ENCODE results near the gene NR4A2. TPM values are rescaled to one million over a fixed set of nuclear protein-coding genes. Genes with fewer than 3 reads are reported as not detected.
A peak's percentile ranks its signal among the peaks of the same experiment; 100 is the strongest.

The NR4A2 gene
- polyA plus RNA-seq (2011; rRNA removed) (0.50 and 1.5 TPM in 2 replicates), polyA minus RNA-seq (2011; rRNA and poly(A)+ RNA removed) (6.4 and 6.5 TPM in 2 replicates)

DNA sequence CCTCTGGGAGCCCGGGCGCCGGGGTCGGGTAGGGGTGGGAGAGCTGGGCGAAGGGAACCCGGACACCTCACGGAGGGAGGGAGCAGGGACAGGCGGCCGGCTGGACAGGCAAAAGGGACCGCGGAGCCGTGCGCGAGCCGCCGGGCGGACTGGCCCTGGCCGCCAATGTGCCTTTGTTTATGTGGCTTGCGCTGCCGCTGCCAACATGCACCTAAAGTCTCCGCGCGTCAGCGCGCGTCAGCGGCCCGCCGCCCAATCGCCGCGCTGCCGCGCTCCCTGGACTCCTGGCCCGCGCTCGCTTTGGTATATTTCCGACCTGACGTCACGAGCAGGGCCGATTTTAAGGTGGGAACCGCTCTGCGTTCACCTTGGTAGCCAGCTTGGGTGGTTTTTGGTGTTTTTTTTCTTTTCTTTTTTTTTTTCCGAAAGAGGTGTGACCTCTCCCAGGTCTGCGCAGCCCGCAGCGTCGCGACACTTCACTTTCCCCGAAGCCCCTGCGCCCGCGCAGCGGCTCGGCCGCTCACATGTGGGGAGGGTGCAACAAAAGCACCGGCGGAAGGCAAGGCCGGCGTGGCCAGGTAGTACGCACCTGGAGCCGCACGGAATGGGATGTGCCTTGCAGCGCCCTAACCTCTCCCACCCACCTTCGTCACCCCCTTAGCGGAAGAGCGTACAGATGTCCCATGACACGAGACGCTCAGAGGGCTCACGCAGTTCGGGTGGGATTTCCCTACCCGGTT, at the start of gene NR4A2:
Gene NR4A2 (minus strand): TSS at position 188 of the 740 bp plus-strand sequence. CDS start 2,535 bp downstream, outside the sequence.
- TF ChIP-seq, protein P1, sequence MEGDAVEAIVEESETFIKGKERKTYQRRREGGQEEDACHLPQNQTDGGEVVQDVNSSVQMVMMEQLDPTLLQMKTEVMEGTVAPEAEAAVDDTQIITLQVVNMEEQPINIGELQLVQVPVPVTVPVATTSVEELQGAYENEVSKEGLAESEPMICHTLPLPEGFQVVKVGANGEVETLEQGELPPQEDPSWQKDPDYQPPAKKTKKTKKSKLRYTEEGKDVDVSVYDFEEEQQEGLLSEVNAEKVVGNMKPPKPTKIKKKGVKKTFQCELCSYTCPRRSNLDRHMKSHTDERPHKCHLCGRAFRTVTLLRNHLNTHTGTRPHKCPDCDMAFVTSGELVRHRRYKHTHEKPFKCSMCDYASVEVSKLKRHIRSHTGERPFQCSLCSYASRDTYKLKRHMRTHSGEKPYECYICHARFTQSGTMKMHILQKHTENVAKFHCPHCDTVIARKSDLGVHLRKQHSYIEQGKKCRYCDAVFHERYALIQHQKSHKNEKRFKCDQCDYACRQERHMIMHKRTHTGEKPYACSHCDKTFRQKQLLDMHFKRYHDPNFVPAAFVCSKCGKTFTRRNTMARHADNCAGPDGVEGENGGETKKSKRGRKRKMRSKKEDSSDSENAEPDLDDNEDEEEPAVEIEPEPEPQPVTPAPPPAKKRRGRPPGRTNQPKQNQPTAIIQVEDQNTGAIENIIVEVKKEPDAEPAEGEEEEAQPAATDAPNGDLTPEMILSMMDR (IDR thresholded peaks at IDR 0.05; ENCODE audit: insufficient read depth, low read depth, low read length), result no peak
- DNase-seq (ENCODE audit: low read depth), result no peak
- CTCF ChIA-PET, result interaction anchor here (1.4 to 3.3 kb wide), 2 partner anchors 256 to 258 kb away, joined by 3 to 43 read pairs; no protein-coding TSS in a partner anchor
- no peaks in the 10 kb centered on the region for H3K36me3 ChIP-seq (ENCODE audit: control insufficient read depth, insufficient read depth, low read length)
- H3K27me3 ChIP-seq (ENCODE audit: control insufficient read depth, insufficient read depth, low read length), result peaks cover 5% of the 10 kb centered on the region
- H3K4me3 ChIP-seq (ENCODE audit: low read depth, low read length), result peak within 1 kb of the TSS; percentile 86
- POLR2A ChIA-PET, result no interaction called here

DNA sequence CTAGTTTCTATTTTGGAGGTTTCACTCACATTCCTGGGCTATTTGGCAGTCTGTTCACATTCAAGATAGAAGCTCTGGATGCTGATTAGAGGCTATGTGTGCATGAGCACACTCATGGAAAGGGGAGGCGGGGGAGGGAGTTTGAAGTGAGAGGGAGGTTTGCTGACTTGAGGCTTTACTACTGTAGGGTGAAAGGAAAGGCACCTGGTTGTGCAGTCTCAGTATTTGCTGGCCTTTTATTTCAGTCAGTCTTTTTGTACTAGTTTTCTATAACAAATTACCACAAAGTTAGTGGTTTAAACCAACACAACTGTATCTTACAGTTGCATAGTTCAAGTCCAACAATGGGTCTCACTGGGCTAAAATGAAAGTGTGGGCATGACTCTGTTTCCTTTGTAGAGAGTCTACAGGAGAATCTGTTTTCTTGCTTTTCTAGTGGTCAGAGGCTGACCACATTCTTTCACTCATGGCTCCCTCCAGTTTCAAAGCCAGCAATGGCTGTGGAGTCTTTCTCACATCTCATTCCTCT, 47.7 kb upstream of the NR4A2 start:
- Histone ChIP-seq H3K36me3 (ENCODE audit: control insufficient read depth, insufficient read depth, low read length) (no peaks in the 10 kb centered on the region), H3K27me3 (ENCODE audit: control insufficient read depth, insufficient read depth, low read length) (peaks cover 2% of the 10 kb centered on the region; the same call in 1 of the 2 replicates), H3K4me3 (ENCODE audit: low read depth, low read length) (no peak overlapping the region)
- DNase-seq (ENCODE audit: low read depth), result no peak
- POLR2A ChIA-PET, result no interaction called here
- CTCF ChIA-PET, result no interaction called here
- TF ChIP-seq, protein P1 (IDR thresholded peaks at IDR 0.05; ENCODE audit: insufficient read depth, low read depth, low read length), result no peak

DNA sequence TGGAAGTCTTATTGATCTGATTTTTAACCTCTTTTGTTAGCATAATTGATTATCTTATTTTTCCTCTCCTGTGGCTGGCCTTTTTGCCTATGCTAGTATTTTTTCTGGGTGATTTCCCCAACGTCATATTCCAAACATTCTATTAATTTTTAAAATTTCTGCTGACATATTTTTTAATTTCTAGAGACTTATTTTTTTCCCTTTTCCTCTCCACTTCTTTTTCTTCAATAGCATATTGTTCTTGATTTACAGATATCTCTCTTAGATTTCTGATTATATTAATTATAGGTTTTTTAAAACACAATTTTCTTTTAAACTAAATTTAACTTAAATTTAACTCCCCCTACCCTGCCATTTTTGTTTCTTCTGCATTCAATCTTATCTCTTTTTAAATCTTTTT, 47.2 kb upstream of the NR4A2 start:
- H3K4me3 ChIP-seq (ENCODE audit: low read depth, low read length), result no peak overlapping the region
- peaks cover 2% of the 10 kb centered on the region; the same call in 1 of the 2 replicates for H3K27me3 ChIP-seq (ENCODE audit: control insufficient read depth, insufficient read depth, low read length)
- ChIA-PET CTCF (no interaction called here), POLR2A (no interaction called here)
- TF ChIP-seq, protein P1 (IDR thresholded peaks at IDR 0.05; ENCODE audit: insufficient read depth, low read depth, low read length), result no peak
- no peaks in the 10 kb centered on the region for H3K36me3 ChIP-seq (ENCODE audit: control insufficient read depth, insufficient read depth, low read length)
- DNase-seq (ENCODE audit: low read depth), result no peak

DNA sequence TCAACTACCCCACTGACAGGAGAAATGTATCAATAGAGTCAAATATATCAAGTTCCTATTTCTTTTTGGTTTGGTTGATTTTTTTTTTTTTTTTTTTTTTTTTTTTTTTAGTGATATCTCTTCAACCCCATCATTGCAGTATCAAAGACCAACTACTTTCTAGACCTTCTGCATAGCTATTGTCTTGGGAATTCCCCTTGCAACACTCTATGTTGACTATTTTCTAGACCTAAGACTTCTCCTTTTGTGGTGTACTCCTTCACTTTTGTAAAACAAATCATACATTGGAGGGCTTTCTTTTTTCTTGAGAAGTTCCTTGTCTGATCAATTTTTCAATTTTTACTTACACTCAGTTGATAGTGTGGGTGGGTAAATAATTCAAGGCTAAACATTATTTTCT, 46.5 kb upstream of the NR4A2 start:
- H3K27me3 ChIP-seq (ENCODE audit: control insufficient read depth, insufficient read depth, low read length), result peaks cover 2% of the 10 kb centered on the region; the same call in 1 of the 2 replicates
- H3K36me3 ChIP-seq (ENCODE audit: control insufficient read depth, insufficient read depth, low read length), result no peaks in the 10 kb centered on the region
- POLR2A ChIA-PET, result no interaction called here
- no peak for DNase-seq (ENCODE audit: low read depth)
- no peak overlapping the region for H3K4me3 ChIP-seq (ENCODE audit: low read depth, low read length)
- TF ChIP-seq, protein P1 (IDR thresholded peaks at IDR 0.05; ENCODE audit: insufficient read depth, low read depth, low read length), result no peak
- CTCF ChIA-PET, result no interaction called here

DNA sequence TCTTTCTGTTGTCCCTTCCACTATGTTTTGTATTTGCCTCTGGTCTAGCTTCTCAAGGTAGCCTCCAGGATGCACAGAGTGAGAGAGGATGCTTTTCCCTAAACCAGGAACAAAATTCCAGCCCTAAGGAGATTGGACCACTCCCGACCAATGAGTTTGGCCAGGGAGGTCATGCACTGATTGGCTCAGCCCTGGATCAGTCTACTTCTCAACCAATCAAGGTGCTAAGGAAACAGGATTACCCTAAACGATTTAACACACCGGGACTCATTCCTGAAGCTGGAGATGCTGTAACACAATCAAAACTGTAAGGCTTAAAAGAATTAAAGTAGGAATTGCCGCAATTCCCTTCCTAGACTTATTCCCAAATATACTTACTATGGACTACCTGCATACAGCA, 34.2 kb upstream of the NR4A2 start:
- CTCF ChIA-PET, result no interaction called here

More for the DNA sequence above, 34.2 kb upstream of the NR4A2 start:
- Histone ChIP-seq H3K4me3 (ENCODE audit: low read depth, low read length) (no peak overlapping the region), H3K36me3 (ENCODE audit: control insufficient read depth, insufficient read depth, low read length) (no peaks in the 10 kb centered on the region), H3K27me3 (ENCODE audit: control insufficient read depth, insufficient read depth, low read length) (no peaks in the 10 kb centered on the region; the same call in 1 of the 2 replicates)
- DNase-seq (ENCODE audit: low read depth), result no peak
- POLR2A ChIA-PET, result no interaction called here
- TF ChIP-seq, protein P1 (IDR thresholded peaks at IDR 0.05; ENCODE audit: insufficient read depth, low read depth, low read length), result no peak

Data from BJ (cell line).